ENCODE results near the gene ARMC3.
A peak's percentile ranks its signal among the peaks of the same experiment; 100 is the strongest.
"Not testable (repeated sequence)": the region's sequence is repeated elsewhere in the genome, so short reads cannot be mapped to it uniquely, and the experiment has no call there.

Gene ARMC3

DNA sequence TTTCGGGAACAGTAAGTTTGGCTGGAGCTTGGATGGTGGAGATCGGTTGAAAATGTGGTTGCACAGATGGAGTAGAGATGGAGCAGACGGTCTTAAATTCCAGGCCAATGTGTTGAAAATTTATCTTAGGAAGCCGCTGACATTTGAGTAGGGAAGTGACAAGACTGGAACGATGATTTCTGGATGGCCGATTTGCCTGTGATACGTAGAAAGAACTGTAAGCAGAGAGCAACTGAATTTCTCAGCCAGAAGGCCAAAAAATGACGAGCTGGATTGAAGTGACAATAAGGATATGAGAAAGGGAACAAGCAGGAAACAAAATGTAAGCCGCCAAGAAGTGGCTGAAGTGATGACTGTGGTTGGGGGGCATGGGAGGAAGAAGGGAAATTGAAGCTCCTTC, 687 bp upstream of the ARMC3 start:
- no peak for DNase-seq (ENCODE audit: low read depth)

GRCh38 chr10:22929053-22929452, 1.2 kb downstream of the ARMC3 start:
- not testable (repeated sequence) for DNase-seq (ENCODE audit: low read depth)

- no peak for DNase-seq (ENCODE audit: low read depth)
Measured at GRCh38 chr10:22931948-22932347, 4.1 kb downstream of the ARMC3 start.

DNA sequence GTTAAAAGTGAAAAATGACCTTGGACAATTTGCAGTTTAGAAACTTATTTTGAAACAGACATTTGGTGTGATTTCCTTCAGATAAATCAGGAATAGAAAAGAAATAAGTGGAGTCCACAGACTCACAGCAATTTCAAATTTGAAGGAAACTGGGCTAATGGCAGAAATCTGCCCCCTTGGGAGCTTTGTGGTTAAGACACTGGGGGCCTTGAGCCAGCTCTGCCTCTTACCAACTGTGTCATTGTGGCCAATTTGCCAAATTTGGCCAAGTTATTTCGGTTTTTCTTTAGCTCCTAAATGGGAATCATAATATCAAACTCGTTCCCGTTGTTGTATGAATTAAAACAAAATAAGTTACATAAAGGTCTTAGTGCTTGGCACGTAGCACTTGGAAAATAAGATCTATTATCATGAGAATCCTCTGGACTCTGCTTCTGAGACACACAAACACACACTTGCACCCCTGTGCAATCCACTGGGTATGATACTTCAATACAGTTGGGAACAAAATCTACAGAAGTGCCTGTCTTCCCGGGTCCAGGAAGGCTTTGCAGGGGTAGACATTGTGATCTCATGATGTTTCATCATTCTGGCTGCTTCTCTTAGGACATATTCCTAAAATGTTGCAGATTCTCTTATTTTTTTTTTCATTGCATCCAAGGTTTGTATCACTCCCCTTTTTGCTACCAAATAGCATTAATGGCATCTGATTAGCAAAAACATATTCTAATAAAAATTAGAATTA, 4.9 kb downstream of the ARMC3 start:
- DNase-seq (ENCODE audit: low read depth): no peak

- no peak for DNase-seq (ENCODE audit: low read depth)
Measured at GRCh38 chr10:22934726-22935125, 6.9 kb downstream of the ARMC3 start.

DNA sequence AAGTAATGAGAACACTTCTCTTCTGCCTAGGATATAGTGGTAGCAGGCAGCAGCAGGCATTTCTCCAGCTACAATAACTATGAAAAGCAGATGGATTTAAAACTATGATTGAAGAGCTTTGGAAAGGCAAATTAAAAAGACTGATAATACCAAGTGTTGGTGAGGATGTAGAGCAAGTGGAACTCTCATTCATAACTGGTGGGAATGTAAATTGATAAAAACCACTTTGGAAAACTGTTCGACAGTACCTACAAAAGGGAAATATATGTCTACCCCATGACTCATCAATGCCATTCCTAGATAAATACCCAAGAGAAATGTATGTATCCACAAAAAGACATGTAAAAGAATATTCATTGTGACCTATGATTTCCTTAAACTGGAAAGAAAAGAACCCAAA, 14.6 kb downstream of the ARMC3 start:
- DNase-seq (ENCODE audit: low read depth): no peak

GRCh38 chr10:22945934-22946673, 18.3 kb downstream of the ARMC3 start:
- no peak for DNase-seq (ENCODE audit: low read depth)

GRCh38 chr10:22954970-22955369, 27.1 kb downstream of the ARMC3 start:
- DNase-seq (ENCODE audit: low read depth): no peak

DNA sequence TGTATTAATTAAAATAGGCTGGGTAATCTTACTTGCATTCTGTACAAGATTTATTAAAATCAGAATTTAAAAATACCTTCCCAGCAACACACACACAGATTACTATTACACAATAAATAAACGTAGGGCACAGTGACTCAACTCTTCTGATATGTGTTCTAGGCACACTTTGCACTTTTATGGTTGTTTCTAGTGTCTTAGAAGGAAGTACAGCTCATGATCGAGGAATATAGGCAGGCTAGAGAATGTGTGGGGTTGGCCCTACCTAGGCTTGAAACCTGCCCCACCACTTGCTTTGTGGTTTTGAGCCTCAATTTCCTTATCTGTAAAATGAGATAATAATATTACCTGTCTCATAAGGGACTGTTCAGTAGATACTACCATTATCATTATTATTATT, 30.5 kb downstream of the ARMC3 start:
- DNase-seq (ENCODE audit: low read depth): no peak

GRCh38 chr10:22959292-22959691, 31.4 kb downstream of the ARMC3 start:
- no peak for DNase-seq (ENCODE audit: low read depth)

DNA sequence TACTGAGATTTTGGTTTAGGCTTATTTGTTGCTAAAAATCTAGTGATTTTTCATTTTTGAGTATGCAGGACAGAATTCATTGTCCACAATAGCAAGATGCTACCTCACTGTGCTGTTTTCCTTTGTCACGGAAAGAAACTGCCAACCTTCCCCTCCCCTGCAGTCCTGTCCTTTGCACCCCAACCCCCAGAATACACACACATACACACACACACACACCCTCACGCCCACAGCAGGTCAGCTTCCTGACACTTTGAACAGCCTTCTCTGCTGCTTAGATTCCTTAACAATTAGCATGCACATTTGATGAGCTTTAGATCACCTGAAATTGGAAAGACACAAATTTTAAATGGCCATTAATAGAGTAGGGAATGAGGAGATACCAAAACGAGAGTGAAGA, 32.1 kb downstream of the ARMC3 start:
- no peak for DNase-seq (ENCODE audit: low read depth)

DNA sequence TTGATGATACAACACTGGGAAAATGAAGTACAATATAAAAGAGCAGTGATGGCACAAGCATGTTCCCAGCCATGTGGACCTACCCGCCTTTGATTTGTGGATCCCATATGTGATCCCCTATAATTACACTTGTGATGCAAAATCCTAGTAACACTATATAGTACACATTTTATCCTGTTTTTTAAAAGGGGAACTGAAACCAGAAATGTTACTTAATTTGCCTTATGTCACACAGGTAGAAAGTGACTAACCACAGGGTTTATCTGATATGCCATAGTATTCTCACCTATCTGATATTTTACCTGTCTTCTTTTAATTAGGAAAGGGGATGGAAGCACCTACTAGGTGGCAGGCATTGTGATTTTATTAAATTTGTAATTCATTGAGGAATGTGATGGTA, 35.0 kb downstream of the ARMC3 start:
- DNase-seq (ENCODE audit: low read depth): no peak

DNA sequence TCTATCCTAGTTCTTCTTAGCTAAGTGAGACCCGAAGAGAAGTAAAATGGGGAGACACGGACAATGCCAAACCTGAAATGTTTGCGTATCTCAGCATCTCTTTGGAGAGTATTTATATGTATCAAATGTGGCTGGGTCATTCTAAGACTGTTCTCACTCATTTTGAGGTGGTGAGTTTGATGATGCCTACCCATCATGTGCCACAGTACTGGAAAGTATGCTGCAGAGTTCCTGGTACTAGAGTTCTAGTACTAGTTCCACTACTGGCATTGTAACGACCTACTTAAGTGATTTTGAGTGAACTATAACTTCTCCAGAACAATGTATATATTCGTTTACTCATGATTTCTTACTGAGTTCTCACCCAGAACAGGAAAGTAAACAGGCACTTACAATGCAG, 41.9 kb downstream of the ARMC3 start:
- no peak for DNase-seq (ENCODE audit: low read depth)

GRCh38 chr10:22976534-22976933, 48.7 kb downstream of the ARMC3 start:
- no peak for DNase-seq (ENCODE audit: low read depth)

- DNase-seq (ENCODE audit: low read depth): no peak
Measured at GRCh38 chr10:22977751-22978150, 49.9 kb downstream of the ARMC3 start.

GRCh38 chr10:22978287-22978686, 50.4 kb downstream of the ARMC3 start:
- no peak for DNase-seq (ENCODE audit: low read depth)

DNA sequence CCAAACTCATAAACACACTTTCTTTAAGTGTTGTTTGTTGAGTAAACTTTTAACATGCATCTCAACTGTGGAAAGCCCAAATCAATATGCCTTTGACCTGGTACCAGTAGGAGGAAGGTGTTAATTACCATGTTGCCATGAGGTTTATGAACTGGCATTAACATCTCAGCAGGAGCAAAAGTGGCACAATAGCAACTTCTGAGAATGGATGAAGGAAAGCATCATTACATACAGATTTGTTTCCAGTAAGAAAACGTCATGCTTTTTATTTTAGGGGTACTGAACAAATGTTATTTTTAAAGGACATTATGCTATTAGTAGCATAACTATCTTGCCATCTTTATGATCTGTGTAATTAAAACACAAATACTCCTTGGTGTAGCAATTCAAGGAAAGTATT, 51.1 kb downstream of the ARMC3 start:
- DNase-seq (ENCODE audit: low read depth): no peak

DNA sequence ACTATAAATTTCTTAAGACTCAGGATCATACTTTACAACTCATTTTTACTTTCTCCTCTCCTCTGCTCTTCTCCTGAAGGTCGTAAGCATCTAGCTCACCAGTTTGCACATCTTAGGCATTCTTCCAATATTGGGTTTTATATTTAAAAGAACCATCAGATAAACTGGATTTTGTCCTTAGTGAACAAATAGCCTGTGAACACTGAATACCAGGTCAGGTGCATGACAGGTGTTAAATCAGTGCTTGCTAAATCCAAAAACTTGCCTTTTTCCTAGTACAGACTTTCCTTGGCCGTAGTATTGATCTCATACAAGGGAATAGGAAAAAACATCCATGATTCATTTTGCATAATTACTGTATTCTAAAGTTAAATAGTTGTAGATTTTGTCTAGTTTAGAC, 53.0 kb downstream of the ARMC3 start:
- no peak for DNase-seq (ENCODE audit: low read depth)

- no peak for DNase-seq (ENCODE audit: low read depth)
Measured at GRCh38 chr10:22984066-22984465, 56.2 kb downstream of the ARMC3 start.

GRCh38 chr10:22986771-22987542, 59.1 kb downstream of the ARMC3 start:
- DNase-seq (ENCODE audit: low read depth): no peak

DNA sequence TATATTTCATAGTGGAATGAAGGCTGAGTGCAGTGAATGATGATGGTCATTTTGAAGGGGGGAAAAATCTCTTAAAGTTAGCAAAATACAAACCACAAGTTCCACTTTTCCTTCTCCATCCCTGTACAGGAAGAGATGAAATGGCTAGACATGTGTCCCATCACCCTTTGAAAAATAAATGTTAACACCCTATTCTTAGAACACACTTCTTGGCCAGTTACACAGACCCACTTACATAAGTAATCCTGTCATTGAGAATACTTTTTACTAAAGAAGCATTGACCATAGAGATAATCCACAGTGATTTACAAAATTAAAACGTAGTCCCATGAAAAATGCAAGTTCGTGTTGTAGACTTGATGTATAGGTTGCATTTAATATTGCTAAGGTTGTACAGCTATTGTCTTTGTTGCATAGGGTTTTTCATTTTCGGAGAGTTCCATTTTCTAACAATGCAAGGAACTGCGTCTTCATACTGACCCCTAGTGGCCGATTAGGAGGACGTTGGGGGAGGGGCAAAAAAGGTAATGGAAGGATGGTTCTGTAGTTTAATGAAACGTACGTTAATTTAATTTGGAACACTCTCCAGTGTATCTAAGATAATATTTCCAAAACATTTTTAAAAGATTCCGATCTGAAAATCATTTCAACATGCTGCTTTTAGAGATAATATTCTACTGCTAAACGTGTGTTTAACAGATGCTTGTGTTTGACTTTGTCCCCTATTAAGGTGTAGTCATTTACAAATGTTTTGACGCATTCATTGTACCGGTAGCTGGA, 60.9 kb downstream of the ARMC3 start:
- peak; percentile 63 for DNase-seq (ENCODE audit: low read depth)

GRCh38 chr10:22990443-22990842, 62.6 kb downstream of the ARMC3 start:
- no peak for DNase-seq (ENCODE audit: low read depth)

Data from stimulated activated CD8-positive, alpha-beta memory T cell treated with anti-CD3 and anti-CD28 coated beads, Interleukin-15, amount 100 ng/mL, for 1 hour (primary cell).